GM18499 (cell line): ENCODE measurements around the gene BMAL2.

ENCODE experiments used
- ATAC-seq: cut with Tn5 transposase; IDR thresholded peaks from one replicate; pipeline ENCODE4 v1.9.1; 2021; ENCODE audit warnings: moderate number of reproducible peaks; ENCODE audit not compliant: insufficient read depth, unreplicated experiment

The BMAL2 gene

GRCh38 chr12:27351476-27351875 is 18.8 kb downstream of the BMAL2 start:
- no peak for ATAC-seq

GRCh38 chr12:27355486-27355885 is 22.9 kb downstream of the BMAL2 start:
- no peak for ATAC-seq

- no peak for ATAC-seq
Measured at GRCh38 chr12:27355979-27356378, 23.3 kb downstream of the BMAL2 start.

GRCh38 chr12:27359578-27360340 is 27.1 kb downstream of the BMAL2 start:
- no peak for ATAC-seq

GRCh38 chr12:27361372-27361771 is 28.7 kb downstream of the BMAL2 start:
- ATAC-seq: no peak

- ATAC-seq: no peak
Measured at GRCh38 chr12:27366621-27367020, 34.0 kb downstream of the BMAL2 start.

GRCh38 chr12:27367078-27367477 is 34.4 kb downstream of the BMAL2 start:
- no peak for ATAC-seq

GRCh38 chr12:27382171-27382795 is 49.6 kb downstream of the BMAL2 start:
- ATAC-seq: no peak
